HepG2 (cell line): ENCODE data around the gene GLO1. TPM values are rescaled to one million over a fixed set of nuclear protein-coding genes. Genes with fewer than 3 reads are reported as not detected.

Experiments
- ATAC-seq: fragments of 200-7000 bp; cut with Tn5 transposase; 3 replicates; pipeline ENCODE4 v1.9.1; 2020; ENCODE audit warnings: mild to moderate bottlenecking, moderate library complexity
- BruUV-seq: library from RNA; stranded (reverse); fragments of 400-500 nt; replicated peaks from 2 replicates; lab custom pipeline; 2021; lab: Mats Ljungman, UMichigan
- CTCF ChIA-PET: fragments of 300-600 bp; formaldehyde crosslinking; extraction: SDS; loops from one replicate; lab custom pipeline; 2021; ENCODE audit warnings: low total read pairs, inconsistent platforms, low intra/inter-chr PET ratio; lab: Yijun Ruan, JAX
- POLR2A ChIA-PET: fragments of 350-600 bp; sonication (Branson Sonifier 250); formaldehyde crosslinking; loops from one replicate; lab custom pipeline; 2020; ENCODE audit warnings: antibody characterized with exemption, inconsistent platforms; lab: Yijun Ruan, JAX
- DNase-seq: peaks from one replicate; pipeline ENCODE4 v3.0.0-alpha.2; 2015; ENCODE audit warnings: low spot score
- FAIRE-seq: peaks from 3 replicates; lab custom pipeline; 2011; peaks lifted over from hg19 to GRCh38; lab: Jason Lieb, UNC
- H2AFZ ChIP-seq: one replicate; pipeline ENCODE4 v1.6.1; 2011; ENCODE audit warnings: low read length, inconsistent platforms
- H3K27ac ChIP-seq: fragments of 300-600 bp; 3 replicates; pipeline ENCODE4 v1.8.0; 2011; ENCODE audit warnings: mixed run types, mild to moderate bottlenecking, mixed read lengths, low read length, inconsistent platforms; ENCODE audit not compliant: insufficient read depth; ENCODE audit errors: extremely low read length
- H3K27me3 ChIP-seq, 2 experiments: fragments of 200-600 bp in 1 of 2; 2 replicates in 1 of 2; 3 replicates in 1 of 2; pipeline versions ENCODE4 v1.6.0 to v1.8.0; 2011; ENCODE audit warnings: low read length in 2 of 2, mild to moderate bottlenecking in 2 of 2, moderate library complexity in 2 of 2, inconsistent platforms in 1 of 2; ENCODE audit not compliant: insufficient read depth in 2 of 2, control insufficient read depth in 1 of 2
- H3K36me3 ChIP-seq, 2 experiments: fragments of 200-600 bp in 1 of 2; replicated peaks in 1 of 2; 2 replicates in 1 of 2; 3 replicates in 1 of 2; pipeline versions ENCODE4 v1.5.1 to v1.8.0; 2011; ENCODE audit warnings: low read length in 2 of 2, inconsistent platforms in 1 of 2; ENCODE audit not compliant: insufficient read depth in 2 of 2, control insufficient read depth in 1 of 2
- H3K4me1 ChIP-seq: 2 replicates; pipeline ENCODE4 v1.5.1; 2012; ENCODE audit warnings: low read length, inconsistent platforms; ENCODE audit not compliant: insufficient read depth
- H3K4me2 ChIP-seq: 2 replicates; pipeline ENCODE4 v1.6.0; 2011; ENCODE audit warnings: low read depth, low read length, inconsistent platforms
- H3K4me3 ChIP-seq, 3 experiments: fragments of 200-600 bp in 1 of 3; sonication (generic), shearing (Covaris generic) in 1 of 3; replicated peaks in 1 of 3; 2 replicates each; pipeline ENCODE4 v1.5.1; 2011 to 2016; ENCODE audit warnings: low read length in 3 of 3, inconsistent platforms in 2 of 3, low read depth in 2 of 3, mild to moderate bottlenecking in 2 of 3, control low read depth in 1 of 3, mixed read lengths in 1 of 3; ENCODE audit not compliant: insufficient read depth in 1 of 3
- H3K79me2 ChIP-seq: one replicate; pipeline ENCODE4 v1.6.1; 2011; ENCODE audit warnings: low read length, inconsistent platforms; ENCODE audit not compliant: insufficient read depth
- H3K9ac ChIP-seq: 2 replicates; pipeline ENCODE4 v1.6.0; 2011; ENCODE audit warnings: mild to moderate bottlenecking, low read depth, low read length, inconsistent platforms; ENCODE audit not compliant: insufficient read depth
- H3K9me3 ChIP-seq: 2 replicates; pipeline ENCODE4 v1.5.1; 2012; ENCODE audit warnings: mild to moderate bottlenecking, low read length
- H4K20me1 ChIP-seq: 2 replicates; pipeline ENCODE4 v1.6.0; 2011; ENCODE audit warnings: inconsistent platforms, mild to moderate bottlenecking, low read length, moderate library complexity; ENCODE audit not compliant: insufficient read depth
- BRCA1 ChIP-seq: sonication (generic); formaldehyde crosslinking; IDR thresholded peaks from 2 replicates; pipeline ENCODE4 v1.4.0; 2020; ENCODE audit warnings: missing genetic modification reagents
- CCAR2 ChIP-seq: fragments of 200-400 bp; formaldehyde crosslinking; optimal IDR thresholded peaks from 2 replicates; pipeline ENCODE3; 2018; ENCODE audit warnings: low read depth, mild to moderate bottlenecking, low read length, moderate library complexity
- MIER2 ChIP-seq: IDR thresholded peaks from 2 replicates; pipeline ENCODE4 v1.6.1; 2016; ENCODE audit warnings: missing biosample characterization, missing genetic modification reagents
- YY1 ChIP-seq: IDR thresholded peaks from 2 replicates; pipeline ENCODE4 v1.6.1; 2011; ENCODE audit warnings: low read length, low read depth, moderate library complexity, mild to moderate bottlenecking; ENCODE audit not compliant: insufficient read depth, insufficient replicate concordance
- ZNF180 ChIP-seq: sonication (generic); formaldehyde crosslinking; IDR thresholded peaks from 2 replicates; pipeline ENCODE4 v1.4.0; 2020; ENCODE audit warnings: low read depth, missing genetic modification reagents, borderline replicate concordance
- WGBS: methylation state at CpG from one replicate; pipeline ENCODE4 v1.1.6; 2017; ENCODE audit warnings: low lambda C conversion rate; 5-methylcytosine and 5-hydroxymethylcytosine counted together
- in situ Hi-C: cut with HindIII; loops from 2 replicates; pipeline ENCODE4 v1.10.0; 2017; ENCODE audit warnings: low pct_unique_long_range_greater_than_20kb; ENCODE audit not compliant: extremely low pct_ligation_motif_present
- intact Hi-C: fragments of 100-400 bp; cut with micrococcal nuclease; formaldehyde crosslinking; loops from one replicate; pipeline ENCODE4 v1.10.0; 2022; ENCODE audit not compliant: unreplicated experiment
- polyA plus RNA-seq, 8 experiments: library from polyadenylated mRNA; depleted of rRNA in 3 of 8; stranded (reverse) in 7 of 8; unstranded in 1 of 8; fragments of >200 nt; fragmentation: Illumina TruSeq in 4 of 8; extraction: Trizol in 4 of 8; gene quantifications; 2 replicates each; pipeline versions ENCODE4 v1.2.1 to v1.2.3, GENCODE V29; 2011 to 2016; ENCODE audit warnings: low read depth in 4 of 8, missing spikeins in 1 of 8, mixed read lengths in 1 of 8; ENCODE audit not compliant: insufficient read depth in 1 of 8
- total RNA-seq, 5 experiments: library from RNA; depleted of rRNA; stranded (reverse); fragments of >200 nt; fragmentation: Illumina TruSeq; extraction: Trizol; gene quantifications; 2 replicates each; pipeline ENCODE4 v1.2.3, GENCODE V29; 2016; ENCODE audit warnings: low read depth in 1 of 5
- TF ChIP-seq, protein P1 (sequence below): sonication (generic); formaldehyde crosslinking; conservative IDR thresholded peaks from 2 replicates; pipeline ENCODE4 v1.4.0; 2020; ENCODE audit warnings: mild to moderate bottlenecking, missing genetic modification reagents, moderate library complexity

The GLO1 gene
- total and polyA plus RNA-seq, 2 of the 13 experiments (the other 11 are each of a cell fraction or from before 2014, with no cell fraction given) = 77.1 to 177 TPM

DNA sequence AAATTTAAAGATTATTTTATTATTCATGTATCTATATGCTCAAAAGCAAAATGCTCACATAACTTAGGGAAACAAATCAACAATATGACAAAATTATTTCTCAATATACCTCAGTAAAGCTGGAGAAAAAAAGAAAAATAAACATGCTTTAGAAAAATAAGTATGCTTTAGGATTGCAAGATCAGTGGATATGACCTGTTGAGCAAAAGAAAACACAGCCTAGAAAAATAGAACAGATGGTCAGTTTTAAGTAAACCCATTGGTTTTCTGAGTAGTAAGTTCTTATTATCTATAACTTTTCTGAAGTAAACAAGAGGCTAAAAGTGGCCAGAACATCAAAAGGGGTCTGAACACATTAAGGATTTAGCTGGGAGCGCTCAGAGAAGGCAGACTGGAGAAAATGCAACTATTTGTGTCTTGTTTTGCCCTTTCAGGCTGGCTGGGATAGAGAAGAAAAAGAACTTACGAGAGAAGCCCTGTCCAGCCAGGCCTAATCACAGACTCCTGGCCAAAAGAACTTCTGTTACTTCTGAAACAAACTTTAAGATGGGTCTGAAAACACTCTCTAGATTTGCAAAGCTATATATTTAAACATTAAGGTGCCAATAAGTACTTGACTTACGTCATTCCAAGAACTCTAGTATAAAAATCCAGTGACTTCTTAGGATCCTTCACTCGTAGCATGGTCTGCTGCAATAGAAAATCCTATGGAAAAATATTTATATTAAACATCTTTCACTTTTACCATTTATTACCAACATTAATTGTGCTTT, 16.5 kb downstream of the GLO1 start:
- no peak for DNase-seq
- Histone ChIP-seq H4K20me1 (peaks cover 30% of the 10 kb centered on the region), H3K27ac (peak overlapping the region; percentile 17), H3K79me2 (peaks cover 25% of the 10 kb centered on the region), H2AFZ (no peak overlapping the region), H3K36me3 (peaks cover 2 to 37% of the 10 kb centered on the region in 2 experiments), H3K4me1 (peaks cover 33% of the 10 kb centered on the region), H3K9me3 (no peaks in the 10 kb centered on the region), H3K9ac (no peak overlapping the region), H3K4me2 (no peak overlapping the region), H3K4me3 (no peak overlapping the region), H3K27me3 (no peaks in the 10 kb centered on the region)
- FAIRE-seq = no peak
- BruUV-seq = no TSS peak
- intact Hi-C loops = no loop called here
- ChIA-PET CTCF (no interaction called here), POLR2A (no interaction called here)
- WGBS = 94% methylated on average over 4 of the region's 4 CpGs
- in situ Hi-C loops = no loop called here
- TF ChIP-seq BRCA1 (no peak), MIER2 (no peak), ZNF180 (CRISPR knock-in tag) (no peak), YY1 (no peak), CCAR2 (peak; percentile 36)
- TF ChIP-seq, protein P1, sequence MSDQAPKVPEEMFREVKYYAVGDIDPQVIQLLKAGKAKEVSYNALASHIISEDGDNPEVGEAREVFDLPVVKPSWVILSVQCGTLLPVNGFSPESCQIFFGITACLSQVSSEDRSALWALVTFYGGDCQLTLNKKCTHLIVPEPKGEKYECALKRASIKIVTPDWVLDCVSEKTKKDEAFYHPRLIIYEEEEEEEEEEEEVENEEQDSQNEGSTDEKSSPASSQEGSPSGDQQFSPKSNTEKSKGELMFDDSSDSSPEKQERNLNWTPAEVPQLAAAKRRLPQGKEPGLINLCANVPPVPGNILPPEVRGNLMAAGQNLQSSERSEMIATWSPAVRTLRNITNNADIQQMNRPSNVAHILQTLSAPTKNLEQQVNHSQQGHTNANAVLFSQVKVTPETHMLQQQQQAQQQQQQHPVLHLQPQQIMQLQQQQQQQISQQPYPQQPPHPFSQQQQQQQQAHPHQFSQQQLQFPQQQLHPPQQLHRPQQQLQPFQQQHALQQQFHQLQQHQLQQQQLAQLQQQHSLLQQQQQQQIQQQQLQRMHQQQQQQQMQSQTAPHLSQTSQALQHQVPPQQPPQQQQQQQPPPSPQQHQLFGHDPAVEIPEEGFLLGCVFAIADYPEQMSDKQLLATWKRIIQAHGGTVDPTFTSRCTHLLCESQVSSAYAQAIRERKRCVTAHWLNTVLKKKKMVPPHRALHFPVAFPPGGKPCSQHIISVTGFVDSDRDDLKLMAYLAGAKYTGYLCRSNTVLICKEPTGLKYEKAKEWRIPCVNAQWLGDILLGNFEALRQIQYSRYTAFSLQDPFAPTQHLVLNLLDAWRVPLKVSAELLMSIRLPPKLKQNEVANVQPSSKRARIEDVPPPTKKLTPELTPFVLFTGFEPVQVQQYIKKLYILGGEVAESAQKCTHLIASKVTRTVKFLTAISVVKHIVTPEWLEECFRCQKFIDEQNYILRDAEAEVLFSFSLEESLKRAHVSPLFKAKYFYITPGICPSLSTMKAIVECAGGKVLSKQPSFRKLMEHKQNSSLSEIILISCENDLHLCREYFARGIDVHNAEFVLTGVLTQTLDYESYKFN (CRISPR knock-in tag) = no peak
- ATAC-seq = no peak
